WTC11 (cell line): ENCODE measurements around the gene SOCS3. TPM values are rescaled to one million over a fixed set of nuclear protein-coding genes. Genes with fewer than 3 reads are reported as not detected.

Experiments used
- ATAC-seq: fragments of 200-7000 bp; cut with Tn5 transposase; 2 replicates; pipeline ENCODE4 v1.10.0; 2021; ENCODE audit warnings: mild to moderate bottlenecking, moderate library complexity
- CTCF ChIA-PET: fragments of 300-600 bp; sonication (Branson Sonifier 250); formaldehyde crosslinking; loops from one replicate; lab custom pipeline; 2021; ENCODE audit warnings: antibody characterized with exemption; lab: Charles Lee
- POLR2A ChIA-PET: fragments of 350-600 bp; sonication (Branson Sonifier 250); formaldehyde crosslinking; loops from one replicate; lab custom pipeline; 2021; ENCODE audit warnings: antibody characterized with exemption; lab: Charles Lee
- DNase-seq: peaks from one replicate; pipeline ENCODE4 v3.0.0; 2021; ENCODE audit warnings: low spot score
- H3K27ac Mint-ChIP-seq: 2 replicates; pipeline ENCODE4 v1.8.0; 2021; ENCODE audit warnings: mixed read lengths
- H3K27me3 Mint-ChIP-seq: 2 replicates; pipeline ENCODE4 v1.8.0; 2021; ENCODE audit warnings: low read depth, mild to moderate bottlenecking, moderate library complexity, mixed read lengths
- H3K36me3 Mint-ChIP-seq: 2 replicates; pipeline ENCODE4 v1.8.0; 2021; ENCODE audit warnings: mixed read lengths
- H3K4me1 Mint-ChIP-seq: 2 replicates; pipeline ENCODE4 v1.8.0; 2022; ENCODE audit warnings: mixed read lengths
- H3K4me3 Mint-ChIP-seq: 2 replicates; pipeline ENCODE4 v1.8.0; 2021; ENCODE audit warnings: mild to moderate bottlenecking, moderate library complexity, mixed read lengths
- H3K9me3 Mint-ChIP-seq: 2 replicates; pipeline ENCODE4 v1.8.0; 2021; ENCODE audit warnings: mixed read lengths
- CTCF ChIP-seq: fragments of 200-600 bp; IDR thresholded peaks from 2 replicates; pipeline ENCODE4 v1.8.0; 2022; ENCODE audit warnings: antibody characterized with exemption
- E2F4 ChIP-seq: sonication (generic); formaldehyde crosslinking; IDR thresholded peaks from 2 replicates; pipeline ENCODE4 v1.8.1; 2022; ENCODE audit warnings: low read depth, mild to moderate bottlenecking, moderate library complexity, missing genetic modification reagents, borderline replicate concordance
- ELF4 ChIP-seq: sonication (generic); formaldehyde crosslinking; IDR thresholded peaks from 2 replicates; pipeline ENCODE4 v1.8.1; 2022; ENCODE audit warnings: low read depth, mild to moderate bottlenecking, moderate library complexity, missing genetic modification reagents
- EMX1 ChIP-seq: fragments of 250-450 bp; sonication (Bioruptor Pico); IDR thresholded peaks from 2 replicates; pipeline ENCODE4 v1.8.0; 2021; ENCODE audit warnings: mild to moderate bottlenecking
- FOXJ3 ChIP-seq: sonication (generic); formaldehyde crosslinking; IDR thresholded peaks from 2 replicates; pipeline ENCODE4 v1.9.0; 2021; ENCODE audit warnings: missing genetic modification reagents, mild to moderate bottlenecking, borderline replicate concordance
- FOXK1 ChIP-seq: sonication (generic); formaldehyde crosslinking; IDR thresholded peaks from 2 replicates; pipeline ENCODE4 v1.8.0; 2022; ENCODE audit warnings: mild to moderate bottlenecking, moderate library complexity, missing genetic modification reagents
- FOXP1 ChIP-seq: sonication (generic); formaldehyde crosslinking; IDR thresholded peaks from 2 replicates; pipeline ENCODE4 v1.8.0; 2022; ENCODE audit warnings: missing genetic modification reagents, mild to moderate bottlenecking, moderate library complexity, borderline replicate concordance
- FOXP4 ChIP-seq: sonication (generic); formaldehyde crosslinking; IDR thresholded peaks from 2 replicates; pipeline ENCODE4 v1.8.0; 2022; ENCODE audit warnings: mild to moderate bottlenecking, missing genetic modification reagents
- GABPB1 ChIP-seq: sonication (generic); formaldehyde crosslinking; IDR thresholded peaks from 2 replicates; pipeline ENCODE4 v1.8.1; 2023; ENCODE audit warnings: mild to moderate bottlenecking, missing genetic modification reagents
- HMGA2 ChIP-seq: fragments of 250-450 bp; sonication (Bioruptor Pico); IDR thresholded peaks from 2 replicates; pipeline ENCODE4 v1.4.0; 2021; ENCODE audit warnings: mild to moderate bottlenecking, moderate library complexity
- IRF2 ChIP-seq: sonication (generic); formaldehyde crosslinking; IDR thresholded peaks from 2 replicates; pipeline ENCODE4 v1.8.0; 2022; ENCODE audit warnings: low read depth, missing genetic modification reagents, borderline replicate concordance
- MLX ChIP-seq: sonication (generic); formaldehyde crosslinking; IDR thresholded peaks from 2 replicates; pipeline ENCODE4 v1.8.1; 2023; ENCODE audit warnings: mild to moderate bottlenecking, missing genetic modification reagents, moderate library complexity
- RORB ChIP-seq: fragments of 250-450 bp; sonication (Bioruptor Pico); IDR thresholded peaks from 2 replicates; pipeline ENCODE4 v1.9.0; 2021; ENCODE audit warnings: mild to moderate bottlenecking
- SMAD4 ChIP-seq: sonication (generic); formaldehyde crosslinking; IDR thresholded peaks from 2 replicates; pipeline ENCODE4 v1.8.0; 2022; ENCODE audit warnings: mild to moderate bottlenecking, missing genetic modification reagents
- SP1 ChIP-seq: sonication (generic); formaldehyde crosslinking; conservative IDR thresholded peaks from 2 replicates; pipeline ENCODE4 v1.8.1; 2022; ENCODE audit warnings: missing genetic modification reagents
- TEAD1 ChIP-seq: sonication (generic); formaldehyde crosslinking; IDR thresholded peaks from 2 replicates; pipeline ENCODE4 v1.8.0; 2022; ENCODE audit warnings: mild to moderate bottlenecking, missing genetic modification reagents
- TP53 ChIP-seq: sonication (generic); formaldehyde crosslinking; IDR thresholded peaks from 2 replicates; pipeline ENCODE4 v1.8.1; 2023; ENCODE audit warnings: mild to moderate bottlenecking, missing genetic modification reagents
- ZNF121 ChIP-seq: sonication (generic); formaldehyde crosslinking; IDR thresholded peaks from 2 replicates; pipeline ENCODE4 v1.8.0; 2023; ENCODE audit warnings: missing genetic modification reagents
- ZNF232 ChIP-seq: sonication (generic); formaldehyde crosslinking; IDR thresholded peaks from 2 replicates; pipeline ENCODE4 v1.8.0; 2022; ENCODE audit warnings: mild to moderate bottlenecking, missing genetic modification reagents
- ZNF416 ChIP-seq: fragments of 250-450 bp; sonication (Bioruptor Pico); IDR thresholded peaks from 2 replicates; pipeline ENCODE4 v1.9.0; 2021; ENCODE audit warnings: mild to moderate bottlenecking, inconsistent platforms
- total RNA-seq: library from RNA; stranded (reverse); gene quantifications from 3 replicates; pipeline ENCODE4 v1.2.3, GENCODE V29; 2021
- TF ChIP-seq, protein P1 (sequence below): sonication (generic); formaldehyde crosslinking; IDR thresholded peaks from 2 replicates; pipeline ENCODE4 v1.8.1; 2023; ENCODE audit warnings: mild to moderate bottlenecking, missing genetic modification reagents
- TF ChIP-seq, protein P2 (sequence below): sonication (generic); formaldehyde crosslinking; conservative IDR thresholded peaks from 2 replicates; pipeline ENCODE4 v1.8.1; 2023; ENCODE audit warnings: mild to moderate bottlenecking, low read depth, missing genetic modification reagents, moderate library complexity

The SOCS3 gene
- total RNA-seq, 1 experiment from 2014 or later, result 23.8 TPM

DNA sequence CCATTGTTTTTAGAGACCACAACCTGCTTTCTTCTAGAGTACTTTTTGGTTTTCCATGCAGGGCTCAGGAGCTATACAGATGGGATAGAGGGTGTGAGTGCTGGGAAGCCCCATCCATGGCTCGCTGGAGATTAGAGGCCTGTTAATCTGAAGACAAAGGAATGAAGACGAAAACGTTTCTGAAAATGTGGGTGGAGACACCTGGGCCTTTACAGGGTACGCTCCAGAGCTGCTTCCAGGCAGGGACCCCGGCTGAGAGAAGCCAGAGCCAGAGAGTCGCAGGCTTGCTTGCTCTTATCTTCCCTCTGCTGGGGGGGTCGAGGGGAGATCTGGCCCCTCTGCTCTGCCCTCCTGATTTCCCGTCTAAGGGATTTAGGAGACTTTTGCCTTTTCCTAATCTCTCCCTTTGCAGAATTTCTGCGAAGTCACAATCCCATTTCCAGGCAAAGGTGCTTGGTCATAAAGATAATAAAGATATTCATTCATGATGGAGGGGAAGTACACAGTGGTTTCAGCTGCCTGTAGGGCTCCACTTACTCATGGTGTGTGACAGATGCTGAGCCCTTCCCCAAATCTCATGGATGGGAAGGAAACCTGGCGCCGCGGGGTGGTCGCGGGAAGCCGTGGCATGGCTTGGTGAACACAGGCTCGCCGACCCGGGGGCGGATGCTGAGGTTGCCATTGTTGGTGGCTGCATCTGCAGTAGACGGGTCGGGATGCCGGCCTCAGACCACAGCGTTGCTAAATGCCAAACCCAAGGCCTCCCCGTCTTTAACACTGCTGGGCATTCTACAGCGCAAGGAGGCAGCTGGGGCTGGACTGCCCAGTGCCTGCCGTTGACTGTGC, 4.8 kb upstream of the SOCS3 start:
- H3K4me3 Mint-ChIP-seq, result peak overlapping the region; percentile 16; the same call in 1 of the 2 replicates
- H3K36me3 Mint-ChIP-seq, result no peaks in the 10 kb centered on the region
- no peaks in the 10 kb centered on the region for H3K27me3 Mint-ChIP-seq
- DNase-seq (no peak), ATAC-seq (no peak)
- TF ChIP-seq TP53 (CRISPR knock-in tag) (no peak), CTCF (no peak), FOXP4 (CRISPR knock-in tag) (no peak), MLX (CRISPR knock-in tag) (no peak), FOXJ3 (CRISPR knock-in tag) (no peak), FOXK1 (CRISPR knock-in tag) (no peak), SMAD4 (no peak), TEAD1 (CRISPR knock-in tag) (0 out of 2 replicates have a peak, but pooled peaks have one; percentile 26), ZNF232 (CRISPR knock-in tag) (no peak), SP1 (CRISPR knock-in tag) (0 out of 2 replicates have a peak, but pooled peaks have one; percentile 23), GABPB1 (no peak), ELF4 (CRISPR knock-in tag) (no peak), ZNF121 (CRISPR knock-in tag) (no peak), FOXP1 (CRISPR knock-in tag) (no peak), RORB (no peak), EMX1 (CRISPR knock-in tag) (no peak), HMGA2 (CRISPR knock-in tag) (no peak)
- TF ChIP-seq, protein P1, sequence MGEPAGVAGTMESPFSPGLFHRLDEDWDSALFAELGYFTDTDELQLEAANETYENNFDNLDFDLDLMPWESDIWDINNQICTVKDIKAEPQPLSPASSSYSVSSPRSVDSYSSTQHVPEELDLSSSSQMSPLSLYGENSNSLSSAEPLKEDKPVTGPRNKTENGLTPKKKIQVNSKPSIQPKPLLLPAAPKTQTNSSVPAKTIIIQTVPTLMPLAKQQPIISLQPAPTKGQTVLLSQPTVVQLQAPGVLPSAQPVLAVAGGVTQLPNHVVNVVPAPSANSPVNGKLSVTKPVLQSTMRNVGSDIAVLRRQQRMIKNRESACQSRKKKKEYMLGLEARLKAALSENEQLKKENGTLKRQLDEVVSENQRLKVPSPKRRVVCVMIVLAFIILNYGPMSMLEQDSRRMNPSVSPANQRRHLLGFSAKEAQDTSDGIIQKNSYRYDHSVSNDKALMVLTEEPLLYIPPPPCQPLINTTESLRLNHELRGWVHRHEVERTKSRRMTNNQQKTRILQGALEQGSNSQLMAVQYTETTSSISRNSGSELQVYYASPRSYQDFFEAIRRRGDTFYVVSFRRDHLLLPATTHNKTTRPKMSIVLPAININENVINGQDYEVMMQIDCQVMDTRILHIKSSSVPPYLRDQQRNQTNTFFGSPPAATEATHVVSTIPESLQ (CRISPR knock-in tag), result no peak
- H3K27ac Mint-ChIP-seq, result peak overlapping the region; percentile 84
- ChIA-PET POLR2A (interaction anchor here (0.6 to 1.8 kb wide), 2 partner anchors 9 to 457 kb away, joined by 3 to 7 read pairs; no protein-coding TSS in a partner anchor), CTCF (interaction anchor here (0.7 to 9.8 kb wide), 14 partner anchors 8 to 113 kb away, joined by 3 to 115 read pairs (median 4); partner anchors contain the start of gene PGS1)
- H3K4me1 Mint-ChIP-seq, result peaks cover 78% of the 10 kb centered on the region
- no peaks in the 10 kb centered on the region for H3K9me3 Mint-ChIP-seq

DNA sequence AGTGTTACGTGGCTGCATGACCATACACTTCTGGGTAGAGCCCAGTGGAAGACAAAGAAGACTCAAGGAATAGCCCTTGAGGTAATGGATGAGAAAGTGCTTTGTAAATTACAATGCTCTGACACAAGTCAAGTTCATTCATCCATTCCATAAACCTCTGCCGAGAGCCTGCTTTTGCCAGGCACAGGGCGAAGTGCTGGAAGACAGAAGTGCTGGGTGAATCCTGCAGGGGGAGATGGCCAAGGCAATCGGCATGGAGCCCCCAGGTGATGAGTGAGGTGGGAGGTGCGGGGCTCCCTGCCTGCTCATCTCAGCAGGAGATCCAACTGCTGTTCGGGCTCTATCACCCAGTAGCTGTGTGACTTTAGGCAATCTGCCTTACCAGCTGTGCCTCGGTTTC, 2.8 kb upstream of the SOCS3 start:
- POLR2A ChIA-PET, result interaction anchor here (0.6 kb wide), 1 partner anchor 48 kb away, joined by 3 read pairs; no protein-coding TSS in a partner anchor
- DNase-seq (no peak), ATAC-seq (no peak)
- Mint-ChIP-seq H3K27me3 (peaks cover 12% of the 10 kb centered on the region), H3K9me3 (no peaks in the 10 kb centered on the region), H3K27ac (peak overlapping the region; percentile 44; the same call in 1 of the 2 replicates), H3K4me1 (peaks cover 71% of the 10 kb centered on the region), H3K4me3 (no peak overlapping the region), H3K36me3 (peaks cover 4% of the 10 kb centered on the region)
- CTCF ChIA-PET, result interaction anchor here (0.8 to 9.8 kb wide), 9 partner anchors 12 to 111 kb away, joined by 3 to 115 read pairs (median 18); partner anchors contain the start of gene PGS1
- TF ChIP-seq IRF2 (no peak), ZNF416 (CRISPR knock-in tag) (no peak), FOXJ3 (CRISPR knock-in tag) (no peak), E2F4 (no peak)
- TF ChIP-seq, protein P2, sequence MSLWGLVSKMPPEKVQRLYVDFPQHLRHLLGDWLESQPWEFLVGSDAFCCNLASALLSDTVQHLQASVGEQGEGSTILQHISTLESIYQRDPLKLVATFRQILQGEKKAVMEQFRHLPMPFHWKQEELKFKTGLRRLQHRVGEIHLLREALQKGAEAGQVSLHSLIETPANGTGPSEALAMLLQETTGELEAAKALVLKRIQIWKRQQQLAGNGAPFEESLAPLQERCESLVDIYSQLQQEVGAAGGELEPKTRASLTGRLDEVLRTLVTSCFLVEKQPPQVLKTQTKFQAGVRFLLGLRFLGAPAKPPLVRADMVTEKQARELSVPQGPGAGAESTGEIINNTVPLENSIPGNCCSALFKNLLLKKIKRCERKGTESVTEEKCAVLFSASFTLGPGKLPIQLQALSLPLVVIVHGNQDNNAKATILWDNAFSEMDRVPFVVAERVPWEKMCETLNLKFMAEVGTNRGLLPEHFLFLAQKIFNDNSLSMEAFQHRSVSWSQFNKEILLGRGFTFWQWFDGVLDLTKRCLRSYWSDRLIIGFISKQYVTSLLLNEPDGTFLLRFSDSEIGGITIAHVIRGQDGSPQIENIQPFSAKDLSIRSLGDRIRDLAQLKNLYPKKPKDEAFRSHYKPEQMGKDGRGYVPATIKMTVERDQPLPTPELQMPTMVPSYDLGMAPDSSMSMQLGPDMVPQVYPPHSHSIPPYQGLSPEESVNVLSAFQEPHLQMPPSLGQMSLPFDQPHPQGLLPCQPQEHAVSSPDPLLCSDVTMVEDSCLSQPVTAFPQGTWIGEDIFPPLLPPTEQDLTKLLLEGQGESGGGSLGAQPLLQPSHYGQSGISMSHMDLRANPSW, result no peak
- TF ChIP-seq, protein P1 (CRISPR knock-in tag), result no peak
